Muscle of leg (tissue), 11 donors: Measurements from ENCODE around the gene TMEM109. TPM values are rescaled to one million over a fixed set of nuclear protein-coding genes. Genes with fewer than 3 reads are reported as not detected.

ENCODE experiments used
- DNase-seq: peaks from one replicate; pipeline ENCODE4 v3.0.0; 2013
- H3K27ac ChIP-seq: one replicate; pipeline ENCODE4 v1.5.1; 2013; ENCODE audit warnings: mild to moderate bottlenecking, low read length, control low read depth
- H3K27me3 ChIP-seq: one replicate; pipeline ENCODE4 v1.6.1; 2013; ENCODE audit warnings: low read length; ENCODE audit not compliant: control insufficient read depth, insufficient read depth
- H3K36me3 ChIP-seq: one replicate; pipeline ENCODE4 v1.6.1; 2013; ENCODE audit warnings: low read length; ENCODE audit not compliant: control insufficient read depth, insufficient read depth
- H3K4me1 ChIP-seq: one replicate; pipeline ENCODE4 v1.6.1; 2013; ENCODE audit warnings: low read length; ENCODE audit not compliant: control insufficient read depth, insufficient read depth
- H3K4me3 ChIP-seq: one replicate; pipeline ENCODE4 v1.5.1; 2013; ENCODE audit warnings: low read length, control low read depth
- H3K9me3 ChIP-seq: replicated peaks from 2 replicates; pipeline ENCODE4 v1.6.1; 2013; ENCODE audit warnings: low read depth, low read length; ENCODE audit not compliant: control insufficient read depth
- WGBS: methylation state at CpG from one replicate; pipeline ENCODE4 v1.1.5; 2013; ENCODE audit warnings: missing lambda C conversion rate; ENCODE audit not compliant: insufficient coverage; 5-methylcytosine and 5-hydroxymethylcytosine counted together
- polyA plus RNA-seq, 8 donors: library from polyadenylated mRNA; unstranded; fragments of 120-200 nt; gene quantifications; one replicate each; pipeline versions ENCODE4 v1.2.1 to v1.2.3, GENCODE V29; 2013; ENCODE audit warnings: inconsistent platforms in 1 of 8, low replicate concordance in 1 of 8; ENCODE audit not compliant: insufficient read length in 8 of 8, insufficient read depth in 1 of 8
- total RNA-seq: library from RNA; stranded (reverse); fragments of 120-200 nt; gene quantifications from one replicate; pipeline ENCODE4 v1.2.4, GENCODE V29; 2013

TMEM109 gene
- total and polyA plus RNA-seq, 9 donors, result 33.3 to 118 (median 110) TPM

DNA sequence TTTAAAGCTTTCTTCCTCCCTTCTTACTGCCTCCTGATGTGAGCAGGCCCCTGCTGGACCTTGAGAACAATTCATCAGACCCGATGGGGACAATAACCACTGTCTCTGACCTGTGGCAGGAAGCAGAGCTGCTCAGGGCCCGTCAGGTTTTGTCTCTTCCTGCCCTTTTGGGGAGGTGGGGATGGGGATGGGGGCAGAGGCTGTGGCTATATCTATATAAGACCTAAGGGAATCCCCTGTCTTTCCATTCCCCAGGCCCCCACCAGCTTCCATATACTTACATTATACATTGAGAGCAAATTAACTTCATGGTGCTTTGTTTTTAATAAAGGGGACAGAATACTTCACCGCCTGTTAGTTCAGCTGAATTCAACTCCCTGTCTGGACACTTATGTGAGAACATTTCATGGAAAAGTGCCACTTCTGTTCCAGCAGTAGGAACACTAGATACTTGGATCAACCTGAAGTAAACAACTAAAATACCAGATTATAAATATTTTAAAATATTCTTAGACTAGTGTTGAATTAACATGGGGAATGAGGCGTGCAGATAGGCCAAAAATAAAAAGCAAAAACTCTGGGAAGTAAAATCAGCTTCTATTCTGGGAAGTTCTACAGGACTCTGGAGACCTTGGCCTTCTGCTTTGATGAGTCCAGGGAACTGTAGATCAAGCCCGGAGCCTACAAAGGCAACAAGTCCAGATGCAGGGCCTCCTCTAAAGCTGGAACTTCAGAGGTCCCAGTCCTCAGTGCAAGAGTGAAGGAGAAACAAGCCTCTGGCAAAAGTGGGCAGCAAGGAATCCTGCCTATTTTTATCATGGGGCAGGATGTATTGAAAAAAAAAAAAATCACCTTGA lies 35.5 kb upstream of the TMEM109 start:
- no peaks in the 10 kb centered on the region for H3K27me3 ChIP-seq
- H3K4me1 ChIP-seq, result peaks cover 45% of the 10 kb centered on the region
- peak; percentile 90 for DNase-seq
- H3K9me3 ChIP-seq, result no peaks in the 10 kb centered on the region
- WGBS, result 13% methylated on average over 1 of the region's 5 CpGs
- H3K36me3 ChIP-seq, result peaks cover 15% of the 10 kb centered on the region
- no peak overlapping the region for H3K4me3 ChIP-seq
- H3K27ac ChIP-seq, result peak overlapping the region; percentile 73

DNA sequence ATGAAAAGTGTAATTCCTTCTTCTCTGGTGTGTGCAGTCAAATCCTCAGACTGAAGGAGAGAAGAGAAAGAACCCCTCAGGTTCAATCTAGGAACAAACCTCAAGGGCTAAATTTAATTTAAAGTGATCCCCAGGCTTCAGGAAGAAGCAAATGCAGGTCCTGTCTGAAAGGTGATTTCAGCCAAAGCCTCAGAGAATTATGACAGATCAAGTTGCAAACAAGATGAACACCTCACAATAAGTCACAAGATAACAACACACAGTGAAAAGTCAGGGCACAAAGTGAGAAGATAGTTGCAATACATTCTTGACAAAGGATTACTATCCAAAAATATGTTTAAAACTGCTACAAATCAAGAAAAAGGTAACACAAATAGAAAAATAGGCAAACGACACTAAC lies 34.9 kb upstream of the TMEM109 start:
- Histone ChIP-seq H3K36me3 (peaks cover 15% of the 10 kb centered on the region), H3K4me1 (peaks cover 39% of the 10 kb centered on the region), H3K4me3 (no peak overlapping the region), H3K27ac (peak overlapping the region; percentile 73), H3K9me3 (no peaks in the 10 kb centered on the region), H3K27me3 (no peaks in the 10 kb centered on the region)
- no peak for DNase-seq
- WGBS, result no CpG with 5 or more reads among the region's 1 CpG

GRCh38 chr11:60879971-60880588 lies 33.9 kb upstream of the TMEM109 start:
- 17% methylated on average over 1 of the region's 5 CpGs for WGBS
- H3K4me3 ChIP-seq, result no peak overlapping the region
- H3K4me1 ChIP-seq, result peaks cover 31% of the 10 kb centered on the region
- no peak overlapping the region for H3K27ac ChIP-seq
- DNase-seq, result no peak
- no peaks in the 10 kb centered on the region for H3K9me3 ChIP-seq
- H3K27me3 ChIP-seq, result no peaks in the 10 kb centered on the region
- H3K36me3 ChIP-seq, result peaks cover 15% of the 10 kb centered on the region

GRCh38 chr11:60880643-60881282 lies 33.2 kb upstream of the TMEM109 start:
- Histone ChIP-seq H3K4me1 (peaks cover 24% of the 10 kb centered on the region), H3K4me3 (no peak overlapping the region), H3K9me3 (no peaks in the 10 kb centered on the region), H3K27ac (no peak overlapping the region), H3K36me3 (peaks cover 15% of the 10 kb centered on the region), H3K27me3 (no peaks in the 10 kb centered on the region)
- no peak for DNase-seq
- 46% methylated on average over 6 of the region's 8 CpGs for WGBS

DNA sequence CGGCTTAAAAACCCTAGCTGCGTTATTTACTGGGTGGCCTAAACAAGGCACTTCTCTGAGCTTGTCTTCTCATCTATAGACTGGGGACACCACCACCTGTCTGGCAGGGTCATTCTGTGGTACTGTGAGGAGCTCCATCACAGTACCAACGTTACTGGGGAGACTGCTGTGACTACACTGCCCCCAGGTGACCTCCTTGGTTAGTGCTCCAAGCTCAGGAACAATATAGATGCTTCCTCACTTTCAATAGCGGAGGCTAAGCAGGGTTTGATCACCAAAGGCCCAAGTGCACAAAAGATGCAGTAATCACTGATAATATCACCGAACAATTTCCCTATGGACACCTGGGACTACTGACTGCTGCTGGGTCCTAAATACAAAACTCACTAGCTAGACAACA lies 26.4 kb upstream of the TMEM109 start:
- Histone ChIP-seq H3K4me1 (no peaks in the 10 kb centered on the region), H3K4me3 (no peak overlapping the region), H3K9me3 (no peaks in the 10 kb centered on the region), H3K27me3 (no peaks in the 10 kb centered on the region), H3K36me3 (peaks cover 34% of the 10 kb centered on the region), H3K27ac (no peak overlapping the region)
- DNase-seq, result peak; percentile 54
- 55% methylated on average over 5 of the region's 5 CpGs for WGBS

- H3K27ac ChIP-seq, result no peak overlapping the region
- H3K4me1 ChIP-seq, result no peaks in the 10 kb centered on the region
- H3K27me3 ChIP-seq, result no peaks in the 10 kb centered on the region
- H3K9me3 ChIP-seq, result no peaks in the 10 kb centered on the region
- WGBS, result 72% methylated on average over 6 of the region's 6 CpGs
- H3K4me3 ChIP-seq, result no peak overlapping the region
- DNase-seq, result no peak
- H3K36me3 ChIP-seq, result peaks cover 54% of the 10 kb centered on the region
Measured at GRCh38 chr11:60889869-60890311, 24.1 kb upstream of the TMEM109 start.

DNA sequence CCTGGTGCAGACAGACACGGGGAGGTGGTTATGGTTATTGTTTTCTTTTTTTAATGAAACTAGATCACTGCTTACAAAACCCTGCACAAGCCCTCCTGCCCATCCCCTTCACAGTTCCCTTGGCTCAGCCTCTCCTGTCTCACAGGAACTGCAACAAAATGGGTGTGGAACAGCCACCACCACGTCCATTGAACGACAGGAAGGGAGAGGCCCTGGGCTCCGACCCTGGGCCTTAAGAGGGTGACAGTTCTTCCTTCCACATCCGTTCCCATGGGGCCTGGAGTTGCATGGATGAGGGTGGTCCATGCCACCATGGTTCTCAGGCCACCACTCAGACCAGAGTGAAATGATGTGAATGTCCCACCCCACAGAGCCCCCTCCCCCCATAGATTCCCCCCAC lies 23.3 kb upstream of the TMEM109 start:
- H3K27me3 ChIP-seq, result no peaks in the 10 kb centered on the region
- no peak overlapping the region for H3K27ac ChIP-seq
- H3K4me1 ChIP-seq, result no peaks in the 10 kb centered on the region
- no peak for DNase-seq
- peaks cover 61% of the 10 kb centered on the region for H3K36me3 ChIP-seq
- H3K4me3 ChIP-seq, result no peak overlapping the region
- WGBS, result 50% methylated on average over 2 of the region's 5 CpGs
- no peaks in the 10 kb centered on the region for H3K9me3 ChIP-seq

GRCh38 chr11:60891103-60891741 lies 22.7 kb upstream of the TMEM109 start:
- H3K4me3 ChIP-seq, result no peak overlapping the region
- no peak for DNase-seq
- H3K9me3 ChIP-seq, result no peaks in the 10 kb centered on the region
- H3K4me1 ChIP-seq, result no peaks in the 10 kb centered on the region
- 77% methylated on average over 3 of the region's 7 CpGs for WGBS
- peaks cover 66% of the 10 kb centered on the region for H3K36me3 ChIP-seq
- H3K27ac ChIP-seq, result no peak overlapping the region
- H3K27me3 ChIP-seq, result no peaks in the 10 kb centered on the region

DNA sequence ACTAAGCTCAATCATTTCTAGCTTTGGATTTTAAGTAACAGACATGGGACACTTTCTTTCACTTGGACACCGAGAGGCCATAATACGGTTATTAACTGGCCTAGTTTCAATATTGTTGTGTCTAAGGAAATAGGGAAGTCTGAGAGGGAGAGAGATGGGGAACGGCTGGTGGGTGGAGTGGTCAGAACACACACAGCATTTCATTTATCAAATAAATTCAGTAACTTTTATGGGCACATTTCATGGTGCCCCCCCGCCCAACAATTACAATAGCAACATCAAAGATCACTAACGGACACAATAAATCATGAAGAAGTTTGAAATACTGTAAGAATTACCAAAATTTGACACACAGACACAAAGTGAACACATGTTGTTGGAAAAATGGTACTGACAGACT lies 18.3 kb upstream of the TMEM109 start:
- H3K27ac ChIP-seq, result no peak overlapping the region
- H3K27me3 ChIP-seq, result no peaks in the 10 kb centered on the region
- no peaks in the 10 kb centered on the region for H3K9me3 ChIP-seq
- H3K4me3 ChIP-seq, result no peak overlapping the region
- H3K36me3 ChIP-seq, result peaks cover 84% of the 10 kb centered on the region
- no CpG with 5 or more reads among the region's 5 CpGs for WGBS
- no peak for DNase-seq
- no peaks in the 10 kb centered on the region for H3K4me1 ChIP-seq

DNA sequence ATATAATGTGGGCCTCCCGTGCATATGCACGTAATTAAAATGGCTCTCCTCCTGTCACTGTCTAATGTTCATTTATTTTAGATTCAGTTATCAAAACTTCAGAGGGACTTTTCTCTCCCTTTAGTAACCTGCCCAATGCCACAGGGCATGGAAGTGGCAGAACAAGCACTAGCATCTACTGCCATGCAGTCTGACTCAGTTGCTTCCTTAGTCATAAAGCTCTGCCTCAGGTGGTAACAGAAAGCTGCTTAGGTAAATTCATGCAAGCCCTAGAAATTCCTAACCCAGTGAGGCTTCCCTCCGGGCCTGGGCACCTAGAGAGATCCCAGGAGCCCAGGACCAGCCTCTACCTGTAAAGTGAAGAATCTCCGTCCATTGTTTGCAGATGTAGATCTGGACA lies 16.5 kb upstream of the TMEM109 start:
- Histone ChIP-seq H3K27ac (no peak overlapping the region), H3K9me3 (no peaks in the 10 kb centered on the region), H3K4me3 (no peak overlapping the region), H3K36me3 (peaks cover 89% of the 10 kb centered on the region), H3K27me3 (no peaks in the 10 kb centered on the region), H3K4me1 (no peaks in the 10 kb centered on the region)
- 89% methylated on average over 2 of the region's 4 CpGs for WGBS
- no peak for DNase-seq
